Fibroblast of villous mesenchyme (primary cell): ENCODE measurements around the gene STEAP2. TPM values are rescaled to one million over a fixed set of nuclear protein-coding genes. Genes with fewer than 3 reads are reported as not detected.

Experiments used
- DNase-seq: peaks from one replicate; pipeline ENCODE4 v3.0.0-alpha.2; 2010; ENCODE audit warnings: low read depth
- H3K4me3 ChIP-seq: 2 replicates; pipeline ENCODE4 v1.5.1; 2011; ENCODE audit warnings: low read depth, mild to moderate bottlenecking, low read length
- small RNA-seq: library from RNA; depleted of rRNA; stranded (forward); fragments of <200 nt; gene quantifications from one replicate; pipeline ENCODE3, GENCODE V24; 2012
- total RNA-seq: library from RNA; depleted of rRNA; stranded (reverse); fragments of >200 nt; gene quantifications from 2 replicates; pipeline ENCODE4 v1.2.3, GENCODE V29; 2012
- TF ChIP-seq, protein P1 (sequence below): IDR thresholded peaks from 2 replicates; pipeline ENCODE4 v1.5.1; 2012; ENCODE audit warnings: low read depth, mild to moderate bottlenecking, low read length; ENCODE audit not compliant: insufficient read depth

Gene STEAP2
- total RNA-seq, 1 donor, result 8.6 TPM

DNA sequence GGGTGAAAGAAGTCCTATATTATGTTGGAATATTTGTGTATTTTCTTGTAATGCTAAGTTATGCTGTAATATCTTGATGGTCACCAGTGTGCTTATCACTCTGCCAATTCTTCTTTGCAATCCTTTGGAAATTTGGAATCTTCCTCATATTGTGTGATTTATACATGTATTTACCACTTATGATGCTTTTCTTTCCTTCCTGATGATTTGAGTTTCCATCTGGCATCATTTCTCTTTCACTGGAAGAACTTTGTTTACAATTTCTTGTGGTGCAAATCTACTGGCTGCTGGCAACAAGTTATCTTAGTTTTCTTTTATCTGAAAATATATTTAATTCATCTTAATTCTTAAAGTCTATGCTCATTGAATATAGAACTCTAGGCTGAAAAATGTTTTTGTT is 62.6 kb downstream of the STEAP2 start:
- TF ChIP-seq, protein P1, sequence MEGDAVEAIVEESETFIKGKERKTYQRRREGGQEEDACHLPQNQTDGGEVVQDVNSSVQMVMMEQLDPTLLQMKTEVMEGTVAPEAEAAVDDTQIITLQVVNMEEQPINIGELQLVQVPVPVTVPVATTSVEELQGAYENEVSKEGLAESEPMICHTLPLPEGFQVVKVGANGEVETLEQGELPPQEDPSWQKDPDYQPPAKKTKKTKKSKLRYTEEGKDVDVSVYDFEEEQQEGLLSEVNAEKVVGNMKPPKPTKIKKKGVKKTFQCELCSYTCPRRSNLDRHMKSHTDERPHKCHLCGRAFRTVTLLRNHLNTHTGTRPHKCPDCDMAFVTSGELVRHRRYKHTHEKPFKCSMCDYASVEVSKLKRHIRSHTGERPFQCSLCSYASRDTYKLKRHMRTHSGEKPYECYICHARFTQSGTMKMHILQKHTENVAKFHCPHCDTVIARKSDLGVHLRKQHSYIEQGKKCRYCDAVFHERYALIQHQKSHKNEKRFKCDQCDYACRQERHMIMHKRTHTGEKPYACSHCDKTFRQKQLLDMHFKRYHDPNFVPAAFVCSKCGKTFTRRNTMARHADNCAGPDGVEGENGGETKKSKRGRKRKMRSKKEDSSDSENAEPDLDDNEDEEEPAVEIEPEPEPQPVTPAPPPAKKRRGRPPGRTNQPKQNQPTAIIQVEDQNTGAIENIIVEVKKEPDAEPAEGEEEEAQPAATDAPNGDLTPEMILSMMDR, result no peak
- H3K4me3 ChIP-seq, result no peak overlapping the region
- DNase-seq, result no peak

DNA sequence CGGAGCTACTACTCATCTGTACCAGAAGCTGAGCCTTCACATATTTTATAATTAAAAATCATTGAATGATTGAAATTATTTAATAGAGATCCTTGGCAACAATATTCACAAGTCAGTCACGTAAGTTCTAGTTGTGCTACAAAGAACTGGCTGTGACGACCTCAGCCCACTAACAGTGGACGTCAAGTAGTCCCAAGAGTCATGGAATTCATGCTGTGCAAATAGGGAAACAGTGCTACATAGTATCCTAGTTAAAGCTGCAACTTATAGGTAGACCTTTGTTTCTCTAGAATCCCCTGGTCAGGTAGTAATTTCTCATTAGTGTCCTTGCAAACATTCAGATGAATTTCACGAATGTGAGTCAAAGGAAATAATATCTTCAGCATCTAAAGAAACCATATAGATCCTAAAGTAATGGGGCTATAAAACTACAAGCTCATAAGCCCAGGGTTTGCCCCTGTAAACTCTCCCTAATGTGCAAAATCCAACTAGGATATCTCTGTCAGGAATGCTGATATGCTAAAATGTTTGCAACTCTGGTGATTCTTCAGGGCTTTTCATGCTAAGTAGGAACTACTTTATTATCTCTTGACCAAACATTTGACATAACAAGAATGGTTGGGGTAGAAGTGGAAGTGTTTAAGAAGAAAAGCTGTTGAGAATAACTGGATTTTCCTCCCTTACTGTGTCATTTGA is 64.6 kb downstream of the STEAP2 start:
- no peak for DNase-seq
- no peak overlapping the region for H3K4me3 ChIP-seq
- TF ChIP-seq, protein P1, result no peak

Small RNAs within 50 kb of the gene (small RNA-seq; reads per million reads assigned to genes)
- gene RF00019, result not detected

Other genes with a start within 250 kb of the STEAP2 start
- 12.6 and 21.6 TPM in 2 replicates for gene STEAP1, start 57.3 kb upstream of the STEAP2 start, total RNA-seq
- 1.6 and 2.6 TPM in 2 replicates for gene CFAP69, start 33.4 kb downstream of the STEAP2 start, total RNA-seq
- not detected in 2 replicates for gene FAM237B, start 109.6 kb downstream of the STEAP2 start, total RNA-seq
- gene GTPBP10, start 135.0 kb downstream of the STEAP2 start, total RNA-seq, result 16.0 and 16.1 TPM in 2 replicates
- gene CLDN12, start 191.7 kb downstream of the STEAP2 start, total RNA-seq, result 28.3 and 49.2 TPM in 2 replicates